ENCODE measurements around the gene CYP2A7. TPM values are rescaled to one million over a fixed set of nuclear protein-coding genes. Genes with fewer than 3 reads are reported as not detected.
"Not testable (repeated sequence)": the region's sequence is repeated elsewhere in the genome, so short reads cannot be mapped to it uniquely, and the experiment has no call there.

The CYP2A7 gene, protein sequence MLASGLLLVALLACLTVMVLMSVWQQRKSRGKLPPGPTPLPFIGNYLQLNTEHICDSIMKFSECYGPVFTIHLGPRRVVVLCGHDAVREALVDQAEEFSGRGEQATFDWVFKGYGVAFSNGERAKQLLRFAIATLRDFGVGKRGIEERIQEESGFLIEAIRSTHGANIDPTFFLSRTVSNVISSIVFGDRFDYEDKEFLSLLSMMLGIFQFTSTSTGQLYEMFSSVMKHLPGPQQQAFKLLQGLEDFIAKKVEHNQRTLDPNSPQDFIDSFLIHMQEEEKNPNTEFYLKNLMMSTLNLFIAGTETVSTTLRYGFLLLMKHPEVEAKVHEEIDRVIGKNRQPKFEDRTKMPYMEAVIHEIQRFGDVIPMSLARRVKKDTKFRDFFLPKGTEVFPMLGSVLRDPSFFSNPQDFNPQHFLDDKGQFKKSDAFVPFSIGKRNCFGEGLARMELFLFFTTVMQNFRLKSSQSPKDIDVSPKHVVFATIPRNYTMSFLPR
- total RNA-seq (2014; rRNA removed; shearing (Covaris generic)) = not detected in 2 replicates
- polyA plus RNA-seq (2015; cell fraction: cytosol; rRNA removed) = not detected in 2 replicates
- polyA plus RNA-seq (2015; cell fraction: nucleus; rRNA removed) = not detected in 2 replicates

DNA sequence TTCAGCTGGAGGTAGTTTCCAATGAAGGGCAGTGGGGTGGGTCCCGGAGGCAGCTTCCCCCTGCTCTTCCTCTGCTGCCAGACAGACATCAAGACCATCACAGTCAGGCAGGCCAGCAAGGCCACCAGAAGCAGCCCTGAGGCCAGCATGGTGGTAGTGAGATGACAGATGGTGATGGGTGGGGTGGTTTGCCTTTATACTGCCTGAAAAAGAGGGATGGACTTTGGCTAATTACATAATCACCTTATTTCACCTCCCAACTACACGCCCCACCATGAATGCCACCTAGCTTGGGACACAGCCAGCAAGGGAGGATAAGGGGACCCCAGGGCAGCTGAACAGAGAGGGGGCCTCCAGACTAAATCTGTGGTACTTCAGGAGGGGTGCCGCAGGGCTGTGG is at the start of gene CYP2A7:
Gene CYP2A7, minus strand, starts transcription at position 170 of the 400 bp plus-strand sequence. Its CDS starts 21 bp downstream, at position 149.
- DNase-seq (ENCODE audit: low read depth, low spot score); in situ Hi-C loops (cut with HindIII; ENCODE audit: low pct_unique_long_range_greater_than_20kb, low sequenced_read_pairs): not testable (repeated sequence)

DNA sequence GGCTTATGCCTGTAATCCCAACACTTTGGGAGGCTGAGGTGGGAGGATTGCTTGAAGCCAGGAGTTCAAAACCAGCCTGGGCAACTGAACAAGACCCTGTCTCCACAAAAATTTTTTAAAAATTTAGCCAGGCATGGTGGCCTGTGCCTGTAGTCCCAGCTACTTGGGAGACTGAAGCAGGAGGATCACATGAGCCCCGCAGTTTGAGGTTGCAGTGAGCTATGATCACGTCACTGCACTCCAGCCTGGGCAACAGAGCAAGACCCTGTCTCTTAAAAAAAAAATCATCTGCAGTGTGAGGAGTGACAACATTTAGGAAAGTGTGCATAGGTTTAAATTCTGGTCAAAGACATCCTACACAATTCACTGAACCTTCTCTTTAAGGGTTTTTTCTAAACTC is 48.8 kb upstream of the CYP2A7 start:
- in situ Hi-C loops (cut with HindIII; ENCODE audit: low pct_unique_long_range_greater_than_20kb, low sequenced_read_pairs); DNase-seq (ENCODE audit: low read depth, low spot score): not testable (repeated sequence)

DNA sequence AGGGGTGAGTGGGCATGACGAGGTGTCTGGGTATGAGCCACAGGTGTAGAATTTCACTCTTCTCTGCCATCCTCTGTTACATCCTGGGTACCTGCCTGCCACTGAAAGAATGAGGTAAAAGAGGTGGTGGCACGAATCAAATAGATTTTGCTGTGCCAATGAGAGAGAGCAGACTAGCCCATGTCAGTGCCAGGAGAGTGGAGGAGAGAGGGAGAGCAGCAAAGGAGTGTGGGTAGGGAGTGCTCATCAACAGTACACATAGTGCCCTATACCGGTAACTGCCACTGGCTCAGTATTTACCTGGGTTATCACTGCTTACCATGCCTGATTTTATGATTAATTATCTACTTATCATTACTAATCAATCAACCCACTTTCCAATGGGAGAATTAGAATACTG is 47.9 kb upstream of the CYP2A7 start:
- DNase-seq (ENCODE audit: low read depth, low spot score); in situ Hi-C loops (cut with HindIII; ENCODE audit: low pct_unique_long_range_greater_than_20kb, low sequenced_read_pairs): not testable (repeated sequence)

DNA sequence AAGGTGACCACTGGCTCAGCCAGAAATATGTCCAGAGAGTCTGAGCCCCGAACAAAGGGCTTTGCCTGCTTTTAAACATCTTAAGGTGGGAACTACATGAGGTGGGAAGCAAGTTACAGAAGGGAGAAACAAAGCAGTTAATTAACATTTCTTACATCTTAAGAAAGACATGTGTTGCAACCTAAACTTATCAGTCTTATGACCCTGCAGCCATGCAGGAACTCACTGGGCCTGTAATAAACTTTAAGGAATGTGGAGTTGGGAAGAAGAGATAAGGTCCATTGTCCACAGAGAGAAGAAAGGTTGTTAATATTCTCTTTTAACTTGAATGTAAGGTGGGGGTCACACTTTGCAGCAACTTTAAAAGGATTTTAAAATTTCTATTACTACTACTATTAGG is 46.8 kb upstream of the CYP2A7 start:
- in situ Hi-C loops (cut with HindIII; ENCODE audit: low pct_unique_long_range_greater_than_20kb, low sequenced_read_pairs) = no loop called here
- no peak for DNase-seq (ENCODE audit: low read depth, low spot score)

DNA sequence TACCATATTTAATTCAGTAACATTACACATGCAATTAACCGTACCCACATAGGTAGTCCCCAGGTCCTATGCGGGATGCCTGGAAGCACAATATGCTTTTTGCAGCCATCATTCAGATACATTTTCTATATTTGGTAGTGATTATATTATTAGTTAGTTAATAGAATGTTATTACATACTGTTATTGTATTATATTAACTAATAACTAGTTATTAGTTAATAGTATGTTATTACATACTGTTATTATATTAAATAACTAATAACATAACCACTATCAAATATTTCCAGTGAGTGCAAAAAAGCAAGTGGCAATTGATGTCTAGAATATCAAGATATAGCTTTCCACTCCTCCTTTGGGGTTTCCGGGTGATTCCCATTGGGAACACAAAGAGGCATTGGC is 45.5 kb upstream of the CYP2A7 start:
- in situ Hi-C loops (cut with HindIII; ENCODE audit: low pct_unique_long_range_greater_than_20kb, low sequenced_read_pairs) = no loop called here
- DNase-seq (ENCODE audit: low read depth, low spot score) = no peak

DNA sequence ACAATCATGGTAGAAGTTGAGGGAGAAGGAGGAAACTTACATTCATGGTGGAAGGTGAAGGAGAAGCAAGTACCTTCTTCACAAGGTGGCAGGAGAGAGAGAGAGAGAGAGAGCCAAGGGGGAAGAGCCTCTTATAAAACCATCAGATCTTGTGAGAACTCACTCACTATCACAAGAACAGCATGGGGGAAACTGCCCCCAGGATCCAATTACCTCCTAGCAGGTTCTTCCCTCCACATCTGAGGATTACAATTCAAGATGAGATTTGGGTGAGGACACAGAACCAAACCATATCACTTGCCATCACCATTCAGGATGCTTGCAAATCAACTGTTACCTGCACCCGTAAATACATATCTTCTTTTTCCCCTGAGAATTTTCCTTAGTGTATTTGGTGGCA is 44.2 kb upstream of the CYP2A7 start:
- in situ Hi-C loops (cut with HindIII; ENCODE audit: low pct_unique_long_range_greater_than_20kb, low sequenced_read_pairs); DNase-seq (ENCODE audit: low read depth, low spot score): not testable (repeated sequence)

DNA sequence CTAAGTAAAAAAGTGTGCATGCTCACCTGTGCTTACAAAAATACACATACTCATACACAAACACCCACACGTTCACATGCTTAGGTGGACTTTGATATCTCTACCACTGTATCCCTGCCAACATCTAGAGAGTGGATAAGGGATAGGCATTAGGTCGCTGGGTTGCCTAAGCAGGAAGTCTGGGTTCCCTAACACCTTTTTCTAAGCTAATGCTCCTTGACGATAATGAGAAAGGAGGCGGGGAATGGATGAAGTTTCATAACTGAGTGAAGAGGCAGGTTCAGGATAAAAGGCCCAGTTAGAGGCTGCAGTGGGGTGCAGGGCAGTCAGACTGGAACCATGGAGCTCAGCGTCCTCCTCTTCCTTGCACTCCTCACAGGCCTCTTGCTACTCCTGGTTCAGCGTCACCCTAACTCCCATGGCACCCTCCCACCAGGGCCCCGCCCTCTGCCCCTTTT is 41.9 kb upstream of the CYP2A7 start:
- in situ Hi-C loops (cut with HindIII; ENCODE audit: low pct_unique_long_range_greater_than_20kb, low sequenced_read_pairs) = no loop called here
- DNase-seq (ENCODE audit: low read depth, low spot score) = no peak

DNA sequence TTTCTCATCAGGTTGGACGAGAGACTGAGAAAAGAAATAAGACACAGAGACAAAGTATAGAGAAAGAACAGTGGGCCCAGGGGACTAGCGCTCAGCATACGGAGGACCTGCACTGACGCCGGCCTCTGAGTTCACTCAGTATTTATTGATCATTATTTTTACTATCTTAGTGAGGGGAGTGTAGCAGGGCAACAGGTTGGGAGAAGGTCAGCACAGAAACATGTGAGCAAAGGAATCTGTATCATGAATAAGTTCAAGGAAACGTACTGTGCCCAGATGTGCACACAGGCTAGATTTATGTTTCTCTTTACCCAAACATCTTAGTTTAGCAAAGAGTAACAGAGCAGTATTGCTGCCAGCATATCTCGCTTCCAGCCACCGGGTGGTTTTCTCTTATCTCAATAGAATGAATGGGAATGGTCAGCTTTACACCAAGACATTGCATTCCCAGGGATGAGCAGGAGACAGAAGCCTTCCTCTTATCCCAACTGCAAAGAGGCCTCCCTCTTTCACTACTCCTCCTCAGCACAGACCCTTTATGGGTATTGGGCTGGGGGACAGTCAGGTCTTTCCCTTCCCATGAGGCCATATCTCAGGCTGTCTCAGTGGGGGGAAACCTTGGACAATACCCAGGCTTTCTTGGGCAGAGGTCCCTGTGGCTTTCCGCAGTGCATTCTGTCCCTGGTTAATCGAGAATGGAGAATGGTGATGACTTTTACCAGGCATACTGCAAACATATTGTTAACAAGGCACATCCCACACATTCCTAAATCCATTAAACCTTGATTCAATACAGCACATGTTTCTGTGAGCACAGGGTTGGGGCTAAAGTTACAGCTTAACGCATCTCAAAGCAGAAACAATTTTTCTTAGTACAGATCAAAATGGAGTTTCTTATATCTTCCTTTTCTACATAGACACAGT is 40.5 kb upstream of the CYP2A7 start:
- DNase-seq (ENCODE audit: low read depth, low spot score); in situ Hi-C loops (cut with HindIII; ENCODE audit: low pct_unique_long_range_greater_than_20kb, low sequenced_read_pairs): not testable (repeated sequence)

DNA sequence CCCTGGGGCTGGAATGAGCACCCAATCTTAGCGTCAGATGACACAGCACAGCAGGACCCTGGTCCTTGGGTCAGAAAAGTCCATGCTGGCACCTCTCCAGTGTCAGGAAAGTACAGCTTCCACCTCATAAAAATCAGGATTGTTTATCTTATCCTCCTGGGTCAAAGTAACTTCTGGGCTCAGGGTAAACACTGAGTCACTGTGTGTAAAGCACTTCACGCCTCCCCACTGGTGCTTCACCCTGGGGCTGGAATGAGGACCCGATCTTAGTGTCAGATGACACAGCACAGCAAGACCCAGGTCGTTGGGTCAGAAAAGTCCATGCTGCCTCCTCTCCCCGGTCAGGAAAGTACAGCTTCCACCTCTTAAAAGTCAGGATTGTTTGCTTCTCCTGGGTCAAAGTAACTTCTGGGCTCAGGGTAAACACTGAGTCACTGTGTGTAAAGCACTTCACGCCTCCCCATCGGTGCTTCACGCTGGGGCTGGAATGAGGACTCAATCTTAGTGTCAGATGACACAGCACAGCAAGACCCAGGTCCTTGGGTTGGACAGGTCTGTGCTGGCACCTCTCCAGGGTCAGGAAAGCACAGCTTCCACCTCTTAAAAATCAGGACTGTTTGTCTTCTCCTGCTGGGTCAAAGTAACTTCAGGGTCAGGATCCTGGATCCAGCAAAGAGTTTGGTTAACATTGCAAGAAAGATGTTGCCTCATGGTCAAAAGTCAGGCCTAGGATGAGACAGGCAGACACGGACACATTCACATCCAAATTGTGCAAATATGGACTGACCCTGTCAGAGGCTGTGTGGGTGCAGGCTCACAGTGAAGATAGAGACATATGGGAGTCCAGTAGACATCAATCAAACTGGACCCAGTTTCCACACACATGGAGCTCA is 39.2 kb upstream of the CYP2A7 start:
- DNase-seq (ENCODE audit: low read depth, low spot score) = no peak
- in situ Hi-C loops (cut with HindIII; ENCODE audit: low pct_unique_long_range_greater_than_20kb, low sequenced_read_pairs) = no loop called here

DNA sequence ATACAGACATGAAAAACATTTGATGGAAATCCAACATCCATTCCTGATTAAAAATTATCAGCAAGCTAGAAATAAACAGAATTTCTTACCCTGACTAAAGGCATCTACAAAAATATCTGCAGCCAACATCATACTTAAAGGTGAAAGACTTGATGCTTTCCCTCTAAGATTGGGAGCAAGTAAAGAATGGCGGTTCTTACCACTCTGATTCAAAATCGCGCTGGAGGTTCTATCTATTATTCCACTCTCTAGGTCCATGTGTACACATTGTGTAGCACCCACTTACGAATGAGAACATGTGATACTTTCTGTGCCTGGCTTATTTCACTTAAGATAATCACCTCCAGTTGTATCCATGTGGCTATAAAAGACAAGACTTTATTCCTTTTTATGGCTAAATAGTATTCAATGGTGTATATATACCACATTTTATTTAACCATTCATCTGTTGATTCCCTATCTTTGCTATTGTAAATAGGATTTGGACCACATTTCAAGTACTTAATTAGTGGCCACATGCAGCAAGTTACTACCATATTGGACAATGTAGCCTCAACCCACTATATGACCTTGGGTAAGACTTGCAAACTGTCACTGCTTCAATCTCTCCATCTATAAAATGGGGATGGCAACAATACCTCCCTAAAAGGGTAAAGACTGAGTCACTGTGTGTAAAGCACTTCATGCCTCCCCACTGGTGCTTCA is 38.4 kb upstream of the CYP2A7 start:
- in situ Hi-C loops (cut with HindIII; ENCODE audit: low pct_unique_long_range_greater_than_20kb, low sequenced_read_pairs) = no loop called here
- no peak for DNase-seq (ENCODE audit: low read depth, low spot score)

DNA sequence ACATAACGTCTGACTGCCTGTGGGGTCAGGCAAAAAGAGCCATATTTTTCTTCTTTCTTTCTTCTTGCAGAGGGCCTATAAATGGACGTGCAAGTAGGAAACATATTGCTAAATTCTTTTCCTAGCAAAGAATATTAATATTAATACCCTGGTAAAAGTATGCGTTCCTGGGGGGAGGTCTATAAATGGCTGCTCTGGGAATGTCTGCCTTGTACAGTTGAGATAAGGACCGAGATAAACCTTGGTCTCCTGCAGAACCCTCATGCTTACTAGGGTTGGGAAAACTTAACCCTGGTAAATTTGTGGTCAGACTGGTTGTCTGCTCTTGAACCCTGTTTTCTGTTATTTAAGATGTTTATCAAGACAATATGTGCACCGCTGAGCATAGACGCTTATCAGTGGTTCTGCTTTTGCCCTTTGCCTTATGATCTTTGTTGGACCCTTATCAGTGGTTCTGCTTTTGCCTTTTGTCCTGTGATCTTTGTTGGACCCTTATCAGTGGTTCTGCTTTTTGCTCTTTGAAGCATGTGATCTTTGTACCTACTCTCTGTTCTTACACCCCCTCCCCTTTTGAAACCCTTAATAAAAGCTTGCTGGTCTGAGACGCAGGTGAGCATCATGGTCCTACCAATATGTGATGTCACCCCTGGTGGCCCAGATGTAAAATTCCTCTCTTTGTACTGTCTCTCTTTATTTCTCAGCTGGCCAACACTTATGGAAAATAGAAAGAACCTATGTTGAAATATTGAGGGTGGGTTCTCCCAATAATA is 37.7 kb upstream of the CYP2A7 start:
- in situ Hi-C loops (cut with HindIII; ENCODE audit: low pct_unique_long_range_greater_than_20kb, low sequenced_read_pairs); DNase-seq (ENCODE audit: low read depth, low spot score): not testable (repeated sequence)

DNA sequence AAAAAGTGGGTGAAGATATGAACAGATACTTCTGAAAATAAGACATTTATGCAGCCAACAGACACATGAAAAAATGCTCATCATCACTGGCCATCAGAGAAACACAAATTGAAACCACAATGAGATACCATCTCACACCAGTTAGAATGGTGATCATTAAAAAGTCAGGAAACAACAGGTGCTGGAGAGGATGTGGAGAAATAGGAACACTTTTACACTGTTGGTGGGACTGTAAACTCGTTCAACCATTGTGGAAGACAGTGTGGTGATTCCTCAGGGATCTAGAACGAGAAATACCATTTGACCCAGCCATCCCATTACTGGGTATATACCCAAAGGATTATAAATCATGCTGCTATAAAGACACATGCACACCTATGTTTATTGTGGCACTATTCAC is 36.3 kb upstream of the CYP2A7 start:
- in situ Hi-C loops (cut with HindIII; ENCODE audit: low pct_unique_long_range_greater_than_20kb, low sequenced_read_pairs); DNase-seq (ENCODE audit: low read depth, low spot score): not testable (repeated sequence)

DNA sequence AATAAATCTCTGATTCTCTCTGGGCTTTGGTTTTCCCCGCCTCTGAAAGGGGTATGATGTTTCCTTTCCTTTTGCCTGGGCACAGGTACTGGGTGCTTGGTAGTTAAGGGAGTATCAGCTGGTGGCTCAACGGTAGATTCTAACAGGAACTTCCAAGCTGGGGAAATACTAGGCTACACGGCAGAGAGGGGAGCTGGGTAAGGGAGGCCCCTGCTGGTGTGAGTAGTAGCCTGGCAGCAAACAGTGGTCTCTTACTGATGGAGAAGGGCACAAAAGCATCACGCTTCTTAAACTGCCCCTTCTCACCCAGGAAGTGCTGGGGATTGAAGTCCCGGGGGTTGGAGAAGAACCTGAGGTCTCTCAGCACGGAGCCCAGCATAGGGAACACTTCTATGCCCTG is 26.9 kb upstream of the CYP2A7 start:
- DNase-seq (ENCODE audit: low read depth, low spot score) = peak; percentile 55
- in situ Hi-C loops (cut with HindIII; ENCODE audit: low pct_unique_long_range_greater_than_20kb, low sequenced_read_pairs) = no loop called here

DNA sequence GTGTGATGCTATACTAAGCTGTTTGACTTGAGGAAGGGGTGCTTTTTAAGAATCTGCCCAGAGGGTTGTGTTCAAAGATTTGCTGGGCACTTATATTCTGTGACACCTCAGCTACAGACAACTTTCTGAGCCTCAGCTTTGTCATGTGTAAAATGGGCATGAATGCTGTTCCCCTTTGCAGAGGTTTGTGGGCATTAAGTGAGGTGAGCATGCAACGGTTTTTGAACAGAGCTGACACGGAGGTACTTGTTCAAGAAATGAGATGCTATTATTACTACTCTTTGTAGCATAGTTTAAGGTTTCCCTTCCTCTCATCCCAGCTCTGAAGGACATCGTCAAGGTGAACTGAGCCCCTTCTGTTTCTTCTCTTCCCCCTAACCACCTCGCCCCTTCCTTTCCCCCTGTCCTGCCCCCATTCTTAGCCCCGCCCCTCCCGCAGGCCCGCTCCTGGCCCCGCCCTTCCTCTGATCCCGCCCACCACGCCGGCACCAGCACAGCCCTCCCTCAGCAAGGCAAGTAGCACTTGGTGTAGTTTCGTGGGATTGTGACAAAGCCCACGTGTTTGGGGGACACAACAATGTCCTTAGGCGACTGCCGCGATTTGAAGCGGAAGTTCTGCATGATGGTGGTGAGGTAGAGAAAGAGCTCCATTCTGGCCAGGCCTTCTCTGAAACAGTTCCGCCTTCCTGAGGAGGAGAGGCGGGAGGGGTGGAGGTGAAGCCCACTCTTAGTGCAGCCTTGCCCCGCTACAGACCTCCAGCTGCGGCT is 26.1 kb upstream of the CYP2A7 start:
- peak; percentile 23 for DNase-seq (ENCODE audit: low read depth, low spot score)
- in situ Hi-C loops (cut with HindIII; ENCODE audit: low pct_unique_long_range_greater_than_20kb, low sequenced_read_pairs) = no loop called here

DNA sequence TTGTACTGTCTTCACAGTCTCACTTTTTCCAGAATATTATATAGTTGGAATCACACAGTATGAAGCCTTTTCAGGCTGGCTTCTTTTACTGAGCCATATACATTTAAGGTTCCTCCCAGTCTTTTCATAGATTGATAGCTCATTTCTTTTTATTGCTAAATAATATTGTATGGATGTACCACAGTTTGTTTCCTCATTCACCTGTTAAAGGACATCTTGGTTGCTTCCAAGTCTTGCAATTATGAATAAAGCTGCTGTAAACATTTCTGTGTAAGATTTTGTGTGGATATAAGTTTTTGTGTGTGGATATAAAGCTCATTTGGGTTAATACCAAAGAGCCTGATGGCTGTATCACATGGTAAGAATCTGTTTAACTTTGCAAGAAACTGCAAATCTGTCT is 24.5 kb upstream of the CYP2A7 start:
- in situ Hi-C loops (cut with HindIII; ENCODE audit: low pct_unique_long_range_greater_than_20kb, low sequenced_read_pairs) = no loop called here
- DNase-seq (ENCODE audit: low read depth, low spot score) = no peak

Measured in SK-MEL-5 (cell line).